ENCODE measurements around the gene PCDHA9. TPM values are rescaled to one million over a fixed set of nuclear protein-coding genes. Genes with fewer than 3 reads are reported as not detected.

Gene PCDHA9
- total RNA-seq, 1 donor from 2014 or later, result not detected

DNA sequence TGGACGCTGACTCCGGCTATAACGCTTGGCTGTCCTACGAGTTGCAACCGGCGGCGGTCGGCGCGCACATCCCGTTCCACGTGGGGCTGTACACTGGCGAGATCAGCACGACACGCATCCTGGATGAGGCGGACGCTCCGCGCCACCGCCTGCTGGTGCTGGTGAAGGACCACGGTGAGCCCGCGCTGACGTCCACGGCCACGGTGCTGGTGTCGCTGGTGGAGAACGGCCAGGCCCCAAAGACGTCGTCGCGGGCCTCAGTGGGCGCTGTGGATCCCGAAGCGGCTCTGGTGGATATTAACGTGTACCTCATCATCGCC is 29.0 kb downstream of the PCDHA9 start:
- ChIA-PET CTCF (no interaction called here), POLR2A (no interaction called here)
- Mint-ChIP-seq H3K4me1 (no peaks in the 10 kb centered on the region), H3K4me3 (no peak overlapping the region), H3K36me3 (ENCODE audit: low read depth) (no peaks in the 10 kb centered on the region), H3K27ac (no peak overlapping the region), H3K27me3 (peaks cover 22% of the 10 kb centered on the region), H3K9me3 (peaks cover 13% of the 10 kb centered on the region)
- no peak for DNase-seq
- intact Hi-C loops (cut with micrococcal nuclease), result no loop called here
- no peak for ATAC-seq (ENCODE audit: low read depth)
- TF ChIP-seq, protein P1, sequence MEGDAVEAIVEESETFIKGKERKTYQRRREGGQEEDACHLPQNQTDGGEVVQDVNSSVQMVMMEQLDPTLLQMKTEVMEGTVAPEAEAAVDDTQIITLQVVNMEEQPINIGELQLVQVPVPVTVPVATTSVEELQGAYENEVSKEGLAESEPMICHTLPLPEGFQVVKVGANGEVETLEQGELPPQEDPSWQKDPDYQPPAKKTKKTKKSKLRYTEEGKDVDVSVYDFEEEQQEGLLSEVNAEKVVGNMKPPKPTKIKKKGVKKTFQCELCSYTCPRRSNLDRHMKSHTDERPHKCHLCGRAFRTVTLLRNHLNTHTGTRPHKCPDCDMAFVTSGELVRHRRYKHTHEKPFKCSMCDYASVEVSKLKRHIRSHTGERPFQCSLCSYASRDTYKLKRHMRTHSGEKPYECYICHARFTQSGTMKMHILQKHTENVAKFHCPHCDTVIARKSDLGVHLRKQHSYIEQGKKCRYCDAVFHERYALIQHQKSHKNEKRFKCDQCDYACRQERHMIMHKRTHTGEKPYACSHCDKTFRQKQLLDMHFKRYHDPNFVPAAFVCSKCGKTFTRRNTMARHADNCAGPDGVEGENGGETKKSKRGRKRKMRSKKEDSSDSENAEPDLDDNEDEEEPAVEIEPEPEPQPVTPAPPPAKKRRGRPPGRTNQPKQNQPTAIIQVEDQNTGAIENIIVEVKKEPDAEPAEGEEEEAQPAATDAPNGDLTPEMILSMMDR (IDR thresholded peaks at IDR 0.05), result no peak

DNA sequence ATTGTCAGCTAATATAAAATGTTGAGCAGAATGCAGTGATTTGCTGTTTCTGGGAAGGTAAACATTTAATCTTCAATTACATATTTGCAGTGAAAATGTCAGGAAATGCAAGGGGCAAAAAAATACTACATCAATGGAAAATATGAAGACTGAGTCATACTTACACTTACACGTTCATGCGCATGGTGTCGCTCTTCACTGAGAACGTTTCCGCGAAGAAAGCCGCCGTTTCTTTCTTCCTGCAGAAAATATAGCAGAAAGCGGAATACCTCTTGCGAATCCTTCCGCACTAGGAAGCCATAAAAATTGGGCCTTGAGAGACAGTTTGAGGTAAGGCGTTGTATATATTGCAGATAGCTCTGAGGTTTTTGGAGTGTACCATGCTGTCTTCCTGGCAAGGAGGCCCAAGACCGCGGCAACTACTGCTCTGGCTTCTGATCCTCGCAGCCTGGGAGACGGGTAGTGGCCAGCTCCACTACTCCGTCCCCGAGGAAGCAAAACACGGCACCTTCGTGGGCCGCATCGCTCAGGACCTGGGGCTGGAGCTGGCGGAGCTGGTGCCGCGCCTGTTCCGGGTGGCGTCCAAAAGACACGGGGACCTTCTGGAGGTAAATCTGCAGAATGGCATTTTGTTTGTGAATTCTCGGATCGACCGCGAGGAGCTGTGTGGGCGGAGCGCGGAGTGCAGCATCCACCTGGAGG is 33.9 kb downstream of the PCDHA9 start, which contains the start of gene PCDHA13:
TSS of gene PCDHA13 (plus strand) at position 236 of the 702 bp plus-strand sequence. CDS start at position 381, 145 bp downstream.
- TF ChIP-seq, protein P1 (IDR thresholded peaks at IDR 0.05), result no peak
- DNase-seq (no peak), ATAC-seq (ENCODE audit: low read depth) (no peak)
- Mint-ChIP-seq H3K9me3 (peaks cover 9% of the 10 kb centered on the region), H3K4me3 (no peak within 1 kb of the TSS), H3K27ac (no peak within 1 kb of the TSS), H3K4me1 (no peaks in the 10 kb centered on the region), H3K27me3 (peaks cover 12% of the 10 kb centered on the region), H3K36me3 (ENCODE audit: low read depth) (no peaks in the 10 kb centered on the region)
- ChIA-PET CTCF (no interaction called here), POLR2A (no interaction called here)
- intact Hi-C loops (cut with micrococcal nuclease), result no loop called here

DNA sequence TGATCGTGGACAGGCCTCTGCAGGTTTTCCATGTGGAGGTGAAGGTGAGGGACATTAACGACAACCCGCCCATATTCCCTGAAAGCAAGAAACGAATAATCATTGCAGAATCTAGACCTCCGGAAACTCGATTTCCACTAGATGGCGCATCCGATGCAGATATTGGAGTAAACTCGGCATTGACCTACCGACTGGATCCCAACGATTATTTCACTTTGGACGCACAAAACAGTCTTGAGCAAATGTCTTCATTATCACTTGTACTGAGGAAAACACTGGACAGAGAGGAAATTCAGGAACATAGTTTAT is 34.4 kb downstream of the PCDHA9 start:
- H3K27me3 Mint-ChIP-seq, result peaks cover 12% of the 10 kb centered on the region
- intact Hi-C loops (cut with micrococcal nuclease), result no loop called here
- ChIA-PET CTCF (no interaction called here), POLR2A (no interaction called here)
- ATAC-seq (ENCODE audit: low read depth), result no peak
- TF ChIP-seq, protein P1 (IDR thresholded peaks at IDR 0.05), result no peak
- H3K36me3 Mint-ChIP-seq (ENCODE audit: low read depth), result no peaks in the 10 kb centered on the region
- H3K9me3 Mint-ChIP-seq, result peaks cover 12% of the 10 kb centered on the region
- no peak overlapping the region for H3K27ac Mint-ChIP-seq
- H3K4me1 Mint-ChIP-seq, result no peaks in the 10 kb centered on the region
- no peak for DNase-seq
- H3K4me3 Mint-ChIP-seq, result no peak overlapping the region

DNA sequence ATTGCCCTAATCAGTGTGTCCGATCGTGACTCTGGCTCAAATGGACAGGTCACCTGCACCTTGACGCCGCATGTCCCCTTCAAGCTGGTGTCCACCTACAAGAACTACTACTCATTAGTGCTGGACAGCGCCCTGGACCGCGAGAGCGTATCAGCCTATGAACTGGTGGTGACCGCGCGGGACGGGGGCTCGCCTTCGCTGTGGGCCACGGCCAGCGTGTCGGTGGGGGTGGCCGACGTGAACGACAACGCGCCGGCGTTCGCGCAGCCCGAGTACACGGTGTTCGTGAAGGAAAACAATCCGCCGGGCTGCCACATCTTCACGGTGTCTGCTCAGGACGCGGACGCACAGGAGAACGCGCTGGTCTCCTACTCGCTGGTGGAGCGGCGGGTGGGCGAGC is 35.2 kb downstream of the PCDHA9 start:
- intact Hi-C loops (cut with micrococcal nuclease), result no loop called here
- ChIA-PET CTCF (no interaction called here), POLR2A (no interaction called here)
- H3K36me3 Mint-ChIP-seq (ENCODE audit: low read depth), result no peaks in the 10 kb centered on the region
- peaks cover 13% of the 10 kb centered on the region for H3K9me3 Mint-ChIP-seq
- ATAC-seq (ENCODE audit: low read depth) (no peak), DNase-seq (no peak)
- H3K27me3 Mint-ChIP-seq, result peaks cover 12% of the 10 kb centered on the region
- no peak overlapping the region for H3K4me3 Mint-ChIP-seq
- TF ChIP-seq, protein P1 (IDR thresholded peaks at IDR 0.05), result no peak
- no peak overlapping the region for H3K27ac Mint-ChIP-seq
- no peaks in the 10 kb centered on the region for H3K4me1 Mint-ChIP-seq

DNA sequence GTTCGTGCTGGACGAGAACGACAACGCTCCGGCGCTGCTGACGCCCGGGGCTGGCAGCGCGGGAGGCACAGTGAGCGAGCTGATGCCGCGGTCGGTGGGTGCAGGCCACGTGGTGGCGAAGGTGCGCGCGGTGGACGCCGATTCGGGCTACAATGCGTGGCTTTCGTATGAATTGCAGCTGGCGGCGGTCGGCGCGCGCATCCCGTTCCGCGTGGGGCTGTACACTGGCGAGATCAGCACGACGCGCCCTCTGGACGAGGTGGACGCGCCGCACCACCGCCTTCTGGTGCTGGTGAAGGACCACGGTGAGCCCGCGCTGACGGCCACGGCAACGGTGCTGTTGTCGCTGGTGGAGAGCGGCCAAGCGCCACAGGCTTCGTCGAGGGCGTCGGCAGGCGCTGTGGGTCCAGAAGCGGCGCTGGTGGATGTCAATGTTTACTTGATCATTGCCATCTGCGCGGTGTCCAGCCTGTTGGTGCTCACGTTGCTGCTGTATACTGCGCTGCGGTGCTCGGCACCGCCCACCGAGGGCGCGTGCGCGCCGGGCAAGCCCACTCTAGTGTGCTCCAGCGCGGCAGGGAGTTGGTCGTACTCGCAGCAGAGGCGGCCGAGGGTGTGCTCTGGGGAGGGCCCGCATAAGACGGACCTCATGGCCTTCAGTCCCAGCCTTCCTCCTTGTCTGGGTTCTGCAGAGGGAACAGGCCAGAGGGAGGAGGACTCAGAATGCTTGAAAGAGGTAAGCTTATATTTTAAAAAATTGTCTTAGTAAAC is 35.9 kb downstream of the PCDHA9 start:
- Mint-ChIP-seq H3K27ac (no peak overlapping the region), H3K4me1 (no peaks in the 10 kb centered on the region), H3K36me3 (ENCODE audit: low read depth) (no peaks in the 10 kb centered on the region), H3K9me3 (peaks cover 13% of the 10 kb centered on the region), H3K4me3 (no peak overlapping the region), H3K27me3 (peaks cover 9% of the 10 kb centered on the region)
- no peak for ATAC-seq (ENCODE audit: low read depth)
- intact Hi-C loops (cut with micrococcal nuclease), result no loop called here
- no peak for DNase-seq
- POLR2A ChIA-PET, result no interaction called here
- CTCF ChIA-PET, result no interaction called here
- TF ChIP-seq, protein P1 (IDR thresholded peaks at IDR 0.05), result no peak

Other genes starting within 250 kb of the PCDHA9 start
- gene CD14, start 215.2 kb upstream of the PCDHA9 start, total RNA-seq, result 0.54 and 1.2 TPM in 2 replicates
- 20.1 and 23.3 TPM in 2 replicates for gene TMCO6, start 208.9 kb upstream of the PCDHA9 start, total RNA-seq
- 52.2 and 63.6 TPM in 2 replicates for gene NDUFA2, start 200.8 kb upstream of the PCDHA9 start, total RNA-seq
- 104 and 114 TPM in 2 replicates for gene IK, start 200.6 kb upstream of the PCDHA9 start, total RNA-seq
- gene WDR55, start 183.5 kb upstream of the PCDHA9 start, total RNA-seq, result 33.8 and 36.9 TPM in 2 replicates
- gene DND1, start 174.8 kb upstream of the PCDHA9 start, total RNA-seq, result 2.6 and 3.4 TPM in 2 replicates
- gene HARS1, start 157.0 kb upstream of the PCDHA9 start, total RNA-seq, result 78.2 and 84.0 TPM in 2 replicates
- 45.7 and 48.5 TPM in 2 replicates for gene HARS2, start 156.9 kb upstream of the PCDHA9 start, total RNA-seq
- 67.8 and 70.2 TPM in 2 replicates for gene ZMAT2, start 147.9 kb upstream of the PCDHA9 start, total RNA-seq
- gene PCDHA1, start 62.2 kb upstream of the PCDHA9 start, total RNA-seq, result not detected in 2 replicates
- gene PCDHA2, start 53.5 kb upstream of the PCDHA9 start, total RNA-seq, result not detected in 2 replicates
- not detected in 2 replicates for gene PCDHA3, start 47.3 kb upstream of the PCDHA9 start, total RNA-seq
- not detected in 2 replicates for gene PCDHA4, start 41.3 kb upstream of the PCDHA9 start, total RNA-seq
- gene PCDHA5, start 26.8 kb upstream of the PCDHA9 start, total RNA-seq, result not detected in 2 replicates
- not detected in 2 replicates for gene PCDHA6, start 20.4 kb upstream of the PCDHA9 start, total RNA-seq
- not detected in 2 replicates for gene PCDHA7, start 14.1 kb upstream of the PCDHA9 start, total RNA-seq
- not detected in 2 replicates for gene PCDHA8, start 7.2 kb upstream of the PCDHA9 start, total RNA-seq
- 0.07 TPM in 1 of 2 replicates, not detected in the other for gene PCDHA10, start 7.5 kb downstream of the PCDHA9 start, total RNA-seq
- gene PCDHA11, start 20.6 kb downstream of the PCDHA9 start, total RNA-seq, result not detected in 2 replicates
- gene PCDHA12, start 26.9 kb downstream of the PCDHA9 start, total RNA-seq, result not detected in 2 replicates
- gene PCDHA13, start 33.7 kb downstream of the PCDHA9 start, total RNA-seq, result not detected in 2 replicates
- gene PCDHAC1, start 77.9 kb downstream of the PCDHA9 start, total RNA-seq, result not detected in 2 replicates
- gene PCDHAC2, start 118.1 kb downstream of the PCDHA9 start, total RNA-seq, result not detected in 2 replicates
- not detected in 2 replicates for gene PCDHB1, start 203.0 kb downstream of the PCDHA9 start, total RNA-seq
- not detected in 2 replicates for gene PCDHB2, start 246.2 kb downstream of the PCDHA9 start, total RNA-seq